Mucosa of descending colon (tissue), 3 donors: ENCODE data around the gene BFAR. TPM values are rescaled to one million over a fixed set of nuclear protein-coding genes. Genes with fewer than 3 reads are reported as not detected.
"Not testable (repeated sequence)": the region's sequence is repeated elsewhere in the genome, so short reads cannot be mapped to it uniquely, and the experiment has no call there.

Experiments used
- ATAC-seq: fragments of 200-7000 bp; cut with Tn5 transposase; one replicate; pipeline ENCODE4 v1.9.1; 2020; ENCODE audit warnings: mild to moderate bottlenecking, moderate library complexity
- DNase-seq, 3 donors: peaks; one replicate each; pipeline ENCODE4 v3.0.0-alpha.2; 2020
- H3K36me3 ChIP-seq: fragments of 200-600 bp; one replicate; pipeline ENCODE4 v1.8.0; 2021; ENCODE audit warnings: low read depth, mild to moderate bottlenecking
- H3K4me1 ChIP-seq: fragments of 200-600 bp; one replicate; pipeline ENCODE4 v1.8.0; 2021; ENCODE audit warnings: low read depth, mild to moderate bottlenecking
- H3K4me3 ChIP-seq: fragments of 200-600 bp; one replicate; pipeline ENCODE4 v1.8.0; 2021; ENCODE audit warnings: mild to moderate bottlenecking
- H3K9me3 ChIP-seq: fragments of 200-600 bp; one replicate; pipeline ENCODE4 v1.8.0; 2021; ENCODE audit warnings: mild to moderate bottlenecking
- intact Hi-C, 2 donors: fragments of 100-400 bp; cut with DNase I in 1 of 2; cut with micrococcal nuclease in 1 of 2; formaldehyde crosslinking; loops; one replicate each; pipeline versions ENCODE4 v1.11.0 to v1.11.1; 2022; cut with DNase I, micrococcal nuclease
- total RNA-seq, 3 donors: library from RNA; stranded (reverse); fragmentation: NEBNext Ultra II Directional in 2 of 3; extraction: Animal tissue kit (Norgen Biotek cat#: 25700) in 2 of 3; gene quantifications; one replicate each; pipeline versions ENCODE4 v1.2.1 to v1.2.4, GENCODE V29; 2021 to 2023
- donor health status: DM: no; HTN: no; CAD: no; lungs with moderate emphysema.
- donor health status: DM: no; HTN: no; CAD: no.
- donor health status: DM: no; HTN: yes; CAD: no.

The BFAR gene
- total RNA-seq, 3 donors from 2014 or later: 59.4 to 71.1 (median 61.6) TPM

GRCh38 chr16:14701859-14702258 is 69.1 kb downstream of the BFAR start:
- H3K9me3 ChIP-seq, H3K36me3 ChIP-seq, H3K4me1 ChIP-seq, H3K4me3 ChIP-seq, DNase-seq, intact Hi-C loops: not testable (repeated sequence)
- ATAC-seq: peak; percentile 52

GRCh38 chr16:14702672-14703071 is 69.9 kb downstream of the BFAR start:
- ATAC-seq: peak; percentile 74
- H3K4me1 ChIP-seq, H3K9me3 ChIP-seq, intact Hi-C loops, H3K4me3 ChIP-seq, H3K36me3 ChIP-seq, DNase-seq: not testable (repeated sequence)

GRCh38 chr16:14703156-14704011 is 70.6 kb downstream of the BFAR start, which contains the start of gene NPIPA3:
NPIPA3 (plus strand) TSS chr16:14703411; CDS start chr16:14708944, 5,533 bp downstream.
- H3K9me3 ChIP-seq, DNase-seq: not testable (repeated sequence)
- peak; percentile 97 for ATAC-seq

More at GRCh38 chr16:14703156-14704011, 70.6 kb downstream of the BFAR start, which contains the start of gene NPIPA3:
- H3K4me3 ChIP-seq, H3K4me1 ChIP-seq, H3K36me3 ChIP-seq, intact Hi-C loops: not testable (repeated sequence)

Other genes with a start within 250 kb of the BFAR start
- 10 to 100 TPM; 31.5 to 34.0 (median 33.3) TPM for gene PARN, start 2.7 kb upstream of the BFAR start, total RNA-seq
- gene PLA2G10, start 61.4 kb downstream of the BFAR start, total RNA-seq: 10 to 100 TPM; 20.9 to 53.1 (median 48.6) TPM
- 1 to 10 TPM in 2 of 3 donors, not detected in 1; 1.1 to 3.4 TPM for gene NPIPA3, start 70.5 kb downstream of the BFAR start, total RNA-seq
- 1 to 10 TPM; 3.9 to 8.8 (median 4.9) TPM for gene NPIPA2, start 109.6 kb downstream of the BFAR start, total RNA-seq
- 10 to 100 TPM; 78.4 to 93.1 (median 82.5) TPM for gene NOMO1, start 200.8 kb downstream of the BFAR start, total RNA-seq